Natural killer cell treated with Interleukin-12 subunit alpha and Interleukin-12 subunit beta and Interleukin-15 and Interleukin-18, amount 100 ng/mL, for 72 hours (primary cell): Measurements from ENCODE around the gene NPPB. TPM values are rescaled to one million over a fixed set of nuclear protein-coding genes. Genes with fewer than 3 reads are reported as not detected.

Experiments used
- ATAC-seq, 2 donors: fragments of 150-1000 bp; cut with Tn5 transposase in 1 of 2; sonication (Bioruptor Pico), chemical (Tn5 transposase) in 1 of 2; 2 replicates each; pipeline ENCODE4 v1.10.0; 2021
- DNase-seq: peaks from one replicate; pipeline ENCODE4 v3.0.0; 2022; ENCODE audit warnings: low spot score
- H3K27ac Mint-ChIP-seq, 2 donors: 1 replicate in 1 of 2; 2 replicates in 1 of 2; pipeline ENCODE4 v1.8.0; 2022; ENCODE audit warnings: mixed read lengths in 2 of 2, mild to moderate bottlenecking in 1 of 2, moderate library complexity in 1 of 2
- H3K27me3 Mint-ChIP-seq, 2 donors: 1 replicate in 1 of 2; 2 replicates in 1 of 2; pipeline ENCODE4 v1.8.0; 2022; ENCODE audit warnings: mixed read lengths in 2 of 2
- H3K36me3 Mint-ChIP-seq: one replicate; pipeline ENCODE4 v1.8.0; 2022; ENCODE audit warnings: mixed read lengths
- H3K4me1 Mint-ChIP-seq, 2 donors: 1 replicate in 1 of 2; 2 replicates in 1 of 2; pipeline ENCODE4 v1.8.0; 2022; ENCODE audit warnings: low read depth in 2 of 2, mixed read lengths in 2 of 2, mild to moderate bottlenecking in 1 of 2
- H3K4me3 Mint-ChIP-seq: one replicate; pipeline ENCODE4 v1.8.0; 2022; ENCODE audit warnings: mixed read lengths
- H3K9me3 Mint-ChIP-seq: 2 replicates; pipeline ENCODE4 v1.8.0; 2022; ENCODE audit warnings: mixed read lengths
- total RNA-seq, 2 donors: library from RNA; stranded (reverse); gene quantifications; one replicate each; pipeline ENCODE4 v1.2.3, GENCODE V29; 2022

The NPPB gene
- total RNA-seq, 2 donors from 2014 or later: not detected

DNA sequence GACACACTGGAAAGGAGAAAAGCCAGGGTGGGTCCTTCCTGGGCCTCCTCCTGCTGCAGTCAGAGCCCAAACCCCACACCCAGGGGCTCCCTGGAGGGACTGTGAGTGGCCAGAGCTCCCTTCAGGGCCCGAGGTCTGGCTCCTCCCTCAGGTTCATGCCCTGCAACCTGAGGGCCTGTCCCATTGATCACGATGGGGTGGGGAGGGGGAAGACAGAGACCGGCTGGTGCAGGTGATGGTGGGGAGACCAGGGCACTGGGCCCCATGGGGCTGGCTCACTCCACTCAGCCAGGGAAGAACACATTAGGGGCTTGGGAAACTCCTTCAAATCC lies 30.1 kb upstream of the NPPB start:
- Mint-ChIP-seq H3K36me3 (no peaks in the 10 kb centered on the region), H3K27me3 (peaks cover 0 to 4% of the 10 kb centered on the region in 2 donors), H3K27ac (no peak overlapping the region), H3K9me3 (no peaks in the 10 kb centered on the region), H3K4me1 (no peaks in the 10 kb centered on the region), H3K4me3 (no peak overlapping the region)
- no peak for DNase-seq
- ATAC-seq: no peak

DNA sequence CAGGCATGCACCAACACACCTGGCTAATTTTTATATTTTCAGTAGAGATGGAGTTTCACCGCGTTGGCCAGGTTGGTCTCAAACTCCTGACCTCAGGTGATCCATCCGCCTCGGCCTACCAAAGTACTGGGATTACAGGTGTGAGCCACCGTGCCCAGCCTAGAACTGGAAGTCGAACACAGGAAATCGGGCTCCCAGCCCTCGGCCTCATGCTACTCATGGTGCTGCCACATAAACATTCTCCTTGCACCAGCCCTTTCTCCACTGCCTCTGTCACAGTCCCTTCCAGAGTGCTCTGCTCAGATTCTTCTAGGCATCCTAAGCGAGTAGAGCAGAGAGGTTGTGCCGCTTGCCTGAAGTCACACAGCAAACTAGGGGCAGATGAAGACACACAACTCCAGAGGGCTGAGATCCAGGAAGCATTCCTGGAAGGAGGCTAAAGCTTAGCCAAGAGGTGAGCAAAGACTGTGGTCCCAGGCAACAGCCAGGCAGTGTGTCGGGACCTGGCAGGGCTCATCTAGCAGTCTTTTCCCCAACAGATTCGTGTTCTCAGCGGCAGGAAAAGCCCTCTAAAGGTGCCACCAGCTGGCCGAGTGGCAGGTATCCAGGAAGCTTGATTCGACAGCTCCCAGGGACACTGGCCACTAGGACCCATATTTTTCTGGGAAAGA lies 29.6 kb upstream of the NPPB start:
- H3K27me3 Mint-ChIP-seq: peaks cover 0 to 4% of the 10 kb centered on the region in 2 donors
- H3K9me3 Mint-ChIP-seq: no peaks in the 10 kb centered on the region
- no peak overlapping the region for H3K27ac Mint-ChIP-seq
- DNase-seq: no peak
- no peaks in the 10 kb centered on the region for H3K4me1 Mint-ChIP-seq
- no peak overlapping the region for H3K4me3 Mint-ChIP-seq
- ATAC-seq: no peak
- H3K36me3 Mint-ChIP-seq: no peaks in the 10 kb centered on the region

DNA sequence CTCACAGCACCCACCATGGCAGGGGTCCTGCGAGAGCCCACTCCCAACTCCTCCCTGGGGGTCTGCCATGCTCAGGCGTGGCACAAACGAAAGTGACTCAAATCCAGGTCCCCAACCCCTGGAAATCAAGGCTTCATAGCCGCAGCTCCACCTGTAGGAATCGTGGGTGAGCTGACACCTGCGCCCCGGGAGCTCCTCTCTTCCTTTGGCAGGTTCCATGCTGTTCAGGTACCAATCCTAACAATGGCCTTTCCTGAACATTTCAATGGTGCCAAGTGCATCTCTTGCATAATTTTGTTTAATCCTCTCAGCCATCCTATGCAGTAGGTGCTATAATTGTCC lies 28.9 kb upstream of the NPPB start:
- Mint-ChIP-seq H3K4me3 (no peak overlapping the region), H3K9me3 (no peaks in the 10 kb centered on the region), H3K27ac (no peak overlapping the region), H3K4me1 (no peaks in the 10 kb centered on the region), H3K27me3 (peaks cover 3 to 4% of the 10 kb centered on the region in 2 donors), H3K36me3 (no peaks in the 10 kb centered on the region)
- DNase-seq: no peak
- no peak for ATAC-seq

DNA sequence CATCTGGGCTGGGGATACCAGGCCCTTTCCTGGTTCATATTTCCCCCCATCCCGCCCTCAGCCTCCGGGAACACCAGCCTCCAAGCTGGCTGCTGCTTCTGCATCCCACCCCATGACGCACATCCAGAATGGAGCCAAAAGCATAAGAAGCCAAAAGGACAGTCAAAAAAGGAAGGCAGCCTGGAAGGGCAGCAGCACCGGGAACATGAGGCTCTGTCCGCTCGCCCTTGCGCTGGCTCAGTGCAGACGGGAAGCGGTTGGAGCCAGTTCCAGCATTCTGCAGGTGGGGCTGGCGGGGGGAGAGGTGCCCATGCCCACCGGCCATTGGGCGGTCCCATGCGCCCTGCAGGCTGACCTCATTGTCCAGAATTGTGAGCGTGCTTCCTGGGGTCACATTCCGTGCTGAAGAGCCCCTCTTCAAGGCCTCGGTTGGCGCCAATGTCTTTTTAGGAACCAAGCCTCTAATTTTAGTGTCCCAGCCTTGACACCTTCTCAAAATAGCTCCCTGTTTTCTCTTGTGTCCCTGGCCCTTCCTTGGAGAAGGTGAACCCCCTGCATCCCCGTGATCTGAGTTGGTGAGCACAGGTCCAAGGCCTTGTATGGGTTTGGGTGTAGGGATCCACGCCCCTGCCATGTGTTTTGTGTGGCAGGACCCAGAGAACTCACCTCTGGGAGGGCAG lies 28.4 kb upstream of the NPPB start:
- ATAC-seq (no peak), DNase-seq (no peak)
- H3K27ac Mint-ChIP-seq: no peak overlapping the region
- peaks cover 4 to 5% of the 10 kb centered on the region in 2 donors for H3K27me3 Mint-ChIP-seq
- no peaks in the 10 kb centered on the region for H3K9me3 Mint-ChIP-seq
- no peaks in the 10 kb centered on the region for H3K36me3 Mint-ChIP-seq
- no peaks in the 10 kb centered on the region for H3K4me1 Mint-ChIP-seq
- no peak overlapping the region for H3K4me3 Mint-ChIP-seq

DNA sequence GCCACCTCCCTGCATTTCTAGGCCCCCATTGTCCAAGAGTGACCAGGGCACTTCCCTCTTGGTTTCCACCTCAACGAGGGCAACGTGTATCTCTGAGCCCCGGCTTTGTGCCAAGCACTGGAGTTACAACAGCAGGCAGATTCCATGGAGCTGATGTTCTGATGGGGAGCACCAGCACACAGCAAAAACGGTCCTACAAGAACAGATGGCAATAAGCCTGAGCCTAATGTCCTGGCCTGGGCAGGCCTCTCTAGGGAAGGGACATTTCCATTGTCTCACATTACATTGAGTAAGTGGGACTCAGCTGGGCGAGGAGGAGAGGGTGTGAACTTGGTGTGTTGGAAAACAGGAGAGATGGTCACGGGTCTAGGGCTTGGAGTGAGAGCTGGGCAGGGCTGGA lies 27.2 kb upstream of the NPPB start:
- H3K4me3 Mint-ChIP-seq: no peak overlapping the region
- no peaks in the 10 kb centered on the region for H3K4me1 Mint-ChIP-seq
- DNase-seq (no peak), ATAC-seq (no peak)
- H3K27ac Mint-ChIP-seq: no peak overlapping the region
- peaks cover 9 to 14% of the 10 kb centered on the region in 2 donors for H3K27me3 Mint-ChIP-seq
- H3K9me3 Mint-ChIP-seq: no peaks in the 10 kb centered on the region
- no peaks in the 10 kb centered on the region for H3K36me3 Mint-ChIP-seq

DNA sequence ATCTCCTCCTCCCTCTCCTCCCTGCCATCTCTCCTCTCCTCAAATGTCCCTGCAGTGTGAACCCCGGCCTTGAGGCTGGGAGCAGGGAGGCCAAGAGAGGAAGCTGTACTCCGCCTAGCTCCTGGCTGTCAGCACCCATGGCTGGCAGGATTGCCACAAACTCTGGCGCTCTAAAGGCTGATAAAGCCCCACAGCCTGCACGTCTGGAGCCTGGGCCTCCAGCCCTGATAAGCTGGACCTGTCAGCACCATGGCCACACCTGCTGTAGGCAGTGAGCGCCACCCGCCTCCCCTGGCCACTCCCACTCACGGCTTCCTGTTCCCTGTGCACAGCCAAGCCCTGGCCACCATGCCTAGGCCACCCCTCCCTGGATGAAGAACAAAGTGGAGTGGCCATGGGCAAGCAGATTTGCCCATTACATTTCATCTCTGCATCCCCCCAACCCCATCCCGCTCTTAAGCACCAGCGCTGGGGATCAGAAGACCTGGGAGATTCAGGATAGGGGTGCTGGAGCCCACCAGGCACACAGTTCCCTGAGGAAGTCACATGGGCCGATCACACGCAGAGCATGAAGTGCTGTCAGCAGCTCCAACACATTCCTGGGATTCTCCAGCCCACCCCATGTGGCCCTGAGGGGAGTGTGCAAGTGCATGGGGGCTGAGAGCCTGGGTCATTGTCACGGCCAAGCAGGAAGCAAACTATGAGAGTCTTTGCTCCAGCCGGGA lies 24.2 kb upstream of the NPPB start:
- Mint-ChIP-seq H3K9me3 (no peaks in the 10 kb centered on the region), H3K27me3 (peaks cover 9 to 14% of the 10 kb centered on the region in 2 donors), H3K4me1 (no peaks in the 10 kb centered on the region), H3K4me3 (no peak overlapping the region), H3K36me3 (no peaks in the 10 kb centered on the region), H3K27ac (no peak overlapping the region)
- ATAC-seq (peak in 1 of 2 donors; percentile 30), DNase-seq (no peak)

DNA sequence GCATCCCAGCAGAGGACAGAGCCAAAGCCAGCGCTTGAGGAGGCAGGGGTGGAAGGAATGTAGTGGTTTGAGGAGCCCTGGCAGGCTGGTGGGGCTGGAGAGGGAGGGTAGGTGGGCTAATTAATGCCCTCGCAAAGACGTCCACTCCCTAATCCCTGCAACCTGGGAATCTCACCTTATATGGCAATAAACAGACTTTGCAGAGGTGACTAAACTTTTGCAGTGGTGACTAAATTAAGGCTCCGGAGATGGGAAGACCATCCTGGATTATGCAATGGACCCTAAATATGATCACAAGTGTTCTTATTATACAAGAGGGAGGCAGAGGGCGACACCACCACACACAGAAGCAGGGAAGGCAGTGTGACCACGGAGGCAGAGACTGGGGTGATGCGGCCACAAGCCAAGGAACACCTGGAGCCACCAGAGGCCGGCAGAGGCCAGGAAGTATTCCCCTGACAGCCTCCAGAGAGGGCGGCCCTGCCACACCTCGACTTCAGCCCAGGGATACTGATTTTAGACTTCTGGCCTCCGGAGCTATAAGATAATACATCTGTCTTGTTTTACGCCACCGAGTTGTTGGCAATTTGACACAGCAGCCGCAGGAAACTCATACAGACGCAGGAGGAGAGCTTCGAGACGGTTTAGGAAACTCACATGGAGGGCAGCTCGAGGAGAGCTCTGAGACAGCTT lies 23.1 kb upstream of the NPPB start:
- H3K4me1 Mint-ChIP-seq: no peaks in the 10 kb centered on the region
- H3K9me3 Mint-ChIP-seq: no peaks in the 10 kb centered on the region
- DNase-seq: no peak
- ATAC-seq: no peak
- no peaks in the 10 kb centered on the region for H3K36me3 Mint-ChIP-seq
- H3K27ac Mint-ChIP-seq: no peak overlapping the region
- no peak overlapping the region for H3K4me3 Mint-ChIP-seq
- H3K27me3 Mint-ChIP-seq: peaks cover 12 to 14% of the 10 kb centered on the region in 2 donors

DNA sequence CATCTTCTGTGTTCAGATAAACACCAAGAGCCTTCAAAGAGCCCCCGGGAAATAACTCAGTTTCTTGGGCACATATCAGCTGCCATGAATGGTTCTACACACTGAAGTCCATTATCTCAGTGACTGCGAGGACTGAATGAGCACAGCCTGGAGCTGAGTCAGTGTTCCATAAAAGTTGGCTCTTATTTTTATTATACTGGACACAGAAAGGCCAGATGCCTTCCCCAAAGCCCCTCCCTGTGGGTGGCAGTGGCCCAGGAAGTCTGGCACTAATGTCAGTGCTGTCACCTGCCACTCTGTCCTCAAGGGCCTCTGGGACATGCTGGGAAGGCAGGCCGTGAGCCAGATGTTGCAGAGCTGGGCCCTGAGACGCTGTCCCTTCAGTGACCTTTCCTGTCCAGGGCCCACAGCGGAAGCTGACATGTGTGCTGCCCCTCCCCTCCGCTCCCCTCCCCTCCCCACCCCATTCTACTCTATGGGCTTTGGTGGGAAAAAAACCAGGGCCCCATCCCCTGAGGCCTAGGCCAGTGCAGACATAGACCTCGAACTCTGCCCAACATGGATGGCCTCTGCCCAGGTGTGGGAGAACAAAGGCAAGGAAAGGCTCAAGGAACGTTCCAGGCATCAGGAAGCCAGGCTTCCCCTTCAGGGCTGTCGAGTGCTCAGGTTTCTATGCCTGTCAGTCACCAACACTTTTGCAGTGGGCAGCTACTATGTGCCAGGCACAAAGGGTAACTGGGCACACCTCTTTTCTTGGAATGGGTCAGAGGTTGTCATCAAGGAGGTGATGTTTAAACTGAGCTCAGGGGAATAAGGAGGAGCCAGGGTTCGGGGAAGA lies 22.4 kb upstream of the NPPB start:
- Mint-ChIP-seq H3K9me3 (no peaks in the 10 kb centered on the region), H3K36me3 (no peaks in the 10 kb centered on the region)
- ATAC-seq: no peak

DNA sequence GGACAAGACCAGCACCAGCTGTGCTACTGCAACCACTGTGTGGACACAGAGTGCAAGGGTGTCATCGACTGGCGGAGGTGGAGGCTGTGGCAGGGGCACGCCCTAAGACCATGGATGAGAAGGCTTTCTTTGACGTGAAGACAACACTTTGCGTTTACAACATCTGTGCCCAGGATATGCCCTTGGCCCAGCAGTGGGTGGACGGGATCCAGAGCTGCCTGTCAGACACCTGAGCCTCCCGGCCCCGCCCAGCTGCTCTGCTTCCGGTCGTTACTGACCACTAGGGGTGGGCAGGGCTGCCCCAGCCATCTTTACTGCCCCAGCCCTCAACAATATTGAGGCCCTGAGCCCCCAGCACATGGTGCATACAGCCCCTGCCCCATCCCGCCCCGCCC lies 21.4 kb upstream of the NPPB start:
- DNase-seq (no peak), ATAC-seq (peak in 1 of 2 donors; percentile 12)
- Mint-ChIP-seq H3K27ac (no peak overlapping the region), H3K36me3 (no peaks in the 10 kb centered on the region), H3K4me3 (no peak overlapping the region), H3K9me3 (no peaks in the 10 kb centered on the region), H3K27me3 (peaks cover 10 to 12% of the 10 kb centered on the region in 2 donors), H3K4me1 (no peaks in the 10 kb centered on the region)

More for the DNA sequence above, 22.4 kb upstream of the NPPB start:
- Mint-ChIP-seq H3K27me3 (peaks cover 12 to 14% of the 10 kb centered on the region in 2 donors), H3K27ac (no peak overlapping the region), H3K4me1 (no peaks in the 10 kb centered on the region), H3K4me3 (no peak overlapping the region)
- DNase-seq: no peak

DNA sequence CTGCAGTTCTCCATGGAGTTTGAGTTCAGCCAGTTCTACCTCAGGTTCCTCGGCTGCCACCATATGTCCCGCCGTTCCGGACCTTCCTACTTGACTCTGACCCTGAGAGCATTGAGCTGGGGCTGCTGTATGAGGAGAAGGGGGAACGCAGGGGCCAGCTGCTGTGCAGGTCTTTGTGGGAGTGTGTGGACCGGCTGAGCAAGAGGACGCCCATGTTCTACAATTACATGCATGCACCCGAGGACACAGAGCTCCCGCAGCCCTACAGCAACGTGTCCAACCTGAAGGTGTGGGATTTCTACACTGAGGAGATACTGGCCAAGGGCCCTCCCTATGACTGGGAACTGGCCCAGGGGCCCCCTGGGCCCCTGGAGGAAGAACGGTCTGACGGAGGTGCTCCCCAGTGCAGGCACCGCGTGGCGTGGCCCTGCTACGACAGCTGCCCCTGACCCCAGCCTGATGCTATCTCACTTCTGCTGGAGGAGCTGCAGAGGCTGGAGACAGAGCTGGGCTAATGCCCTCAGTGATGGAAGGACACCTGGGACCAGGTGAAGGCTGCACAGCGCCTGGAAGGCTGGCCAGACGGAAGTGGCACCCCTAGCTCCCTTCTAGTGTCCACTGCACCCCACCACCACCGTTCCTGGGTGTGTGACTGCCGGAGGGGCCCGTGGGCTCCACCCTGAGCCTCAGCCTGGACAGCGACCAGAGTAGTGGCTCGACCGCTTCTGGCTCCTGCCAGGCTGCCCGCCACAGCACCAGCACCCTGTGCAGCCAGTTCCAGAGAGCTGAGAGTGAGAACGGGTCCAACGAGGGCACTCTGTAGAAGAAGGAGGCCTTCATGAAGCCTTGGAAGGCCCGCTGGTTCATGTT lies 20.8 kb upstream of the NPPB start:
- DNase-seq (no peak), ATAC-seq (peak in 1 of 2 donors; percentile 29)
- H3K27ac Mint-ChIP-seq: no peak overlapping the region
- H3K27me3 Mint-ChIP-seq: peaks cover 10 to 12% of the 10 kb centered on the region in 2 donors
- no peaks in the 10 kb centered on the region for H3K9me3 Mint-ChIP-seq
- no peaks in the 10 kb centered on the region for H3K36me3 Mint-ChIP-seq
- H3K4me3 Mint-ChIP-seq: no peak overlapping the region
- no peaks in the 10 kb centered on the region for H3K4me1 Mint-ChIP-seq

DNA sequence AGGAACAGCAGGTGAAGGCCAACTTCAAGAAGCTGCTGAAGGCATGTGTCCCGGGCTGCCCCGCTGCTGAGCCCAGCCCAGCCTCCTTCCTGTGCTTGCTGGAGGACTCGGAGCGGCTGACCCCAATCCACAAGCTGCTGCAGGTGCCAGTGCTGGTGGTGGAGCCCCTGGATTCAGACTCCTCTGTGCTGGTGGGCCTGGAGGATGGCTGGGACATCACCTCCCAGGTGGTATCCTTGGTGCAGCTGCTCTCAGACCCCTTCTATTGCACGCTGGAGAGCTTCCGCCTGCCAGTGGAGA lies 20.1 kb upstream of the NPPB start:
- Mint-ChIP-seq H3K27me3 (peaks cover 10 to 12% of the 10 kb centered on the region in 2 donors), H3K27ac (no peak overlapping the region), H3K9me3 (no peaks in the 10 kb centered on the region), H3K36me3 (no peaks in the 10 kb centered on the region), H3K4me1 (no peaks in the 10 kb centered on the region), H3K4me3 (no peak overlapping the region)
- ATAC-seq (peak in 1 of 2 donors; percentile 7), DNase-seq (no peak)

DNA sequence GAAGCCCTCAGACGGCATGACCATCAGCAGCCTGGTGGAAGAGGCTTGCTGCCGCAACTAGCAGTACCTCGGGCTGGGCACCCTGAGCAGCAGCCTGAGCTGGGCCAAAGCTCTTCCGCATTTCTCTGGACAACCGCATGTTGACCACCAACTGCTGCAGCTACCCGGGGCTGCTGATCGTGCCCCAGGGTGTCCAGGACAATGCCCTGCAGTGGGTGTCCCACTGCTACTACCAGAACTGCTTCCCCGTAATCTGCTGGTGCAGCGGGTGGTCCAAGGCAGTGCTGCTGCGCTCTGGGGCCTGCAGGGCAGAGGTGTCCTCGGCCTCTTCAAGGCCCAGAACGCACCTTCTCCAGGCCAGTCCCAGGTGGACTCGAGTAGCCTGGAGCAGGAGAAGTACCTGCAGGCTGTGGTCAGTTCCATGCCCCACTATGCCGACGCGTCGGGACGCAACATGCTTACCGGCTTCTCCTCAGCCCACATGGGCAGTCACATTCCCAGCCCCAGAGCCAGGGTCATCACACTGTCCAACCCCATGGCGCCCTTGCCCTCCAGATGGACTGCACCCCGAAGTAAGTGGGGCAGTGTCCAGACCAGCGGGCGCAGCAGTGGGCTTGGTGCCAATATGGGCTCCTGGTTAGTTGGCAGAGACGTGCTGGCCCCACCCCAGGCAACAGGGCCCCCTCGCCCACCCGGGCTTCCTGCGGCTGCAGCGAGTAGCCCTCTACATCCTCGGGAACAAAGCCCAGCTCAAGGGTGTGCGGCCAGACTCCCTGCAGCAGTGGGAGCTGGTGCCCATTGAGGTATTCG lies 19.5 kb upstream of the NPPB start:
- no peak overlapping the region for H3K4me3 Mint-ChIP-seq
- H3K27ac Mint-ChIP-seq: no peak overlapping the region
- ATAC-seq (peak in 1 of 2 donors; percentile 6), DNase-seq (no peak)
- H3K4me1 Mint-ChIP-seq: no peaks in the 10 kb centered on the region
- H3K36me3 Mint-ChIP-seq: no peaks in the 10 kb centered on the region
- no peaks in the 10 kb centered on the region for H3K9me3 Mint-ChIP-seq
- peaks cover 10 to 12% of the 10 kb centered on the region in 2 donors for H3K27me3 Mint-ChIP-seq
